HG02798 (cell line): Measurements from ENCODE around the gene AKAP5.

ENCODE experiments used
- ATAC-seq: cut with Tn5 transposase; IDR thresholded peaks from one replicate; pipeline ENCODE4 v1.9.1; 2021; ENCODE audit warnings: mild to moderate bottlenecking; ENCODE audit not compliant: unreplicated experiment, poor library complexity

Gene AKAP5

GRCh38 chr14:64459405-64460136 is 5.7 kb upstream of the AKAP5 start:
- ATAC-seq: no peak

DNA sequence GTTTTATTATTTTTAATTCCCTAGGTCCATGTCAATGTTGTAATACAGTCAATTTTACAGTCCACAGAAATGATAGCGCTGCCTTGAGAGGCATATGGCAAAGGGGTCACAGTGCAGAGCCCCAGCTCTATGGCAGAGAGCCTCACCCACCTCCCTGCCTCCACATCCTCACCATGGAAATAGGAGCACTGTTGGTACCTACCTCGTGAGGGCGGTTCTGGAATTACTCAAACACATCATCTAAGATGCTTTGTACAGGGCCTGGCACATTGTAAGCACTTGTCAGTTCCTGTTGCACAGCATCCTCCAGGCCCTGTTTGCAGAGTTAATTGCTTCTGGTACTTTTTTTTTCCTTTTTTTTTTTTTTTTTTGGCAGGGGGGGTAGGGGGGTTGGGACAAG is 4.1 kb upstream of the AKAP5 start:
- no peak for ATAC-seq

GRCh38 chr14:64463195-64463594 is 2.1 kb upstream of the AKAP5 start:
- peak; percentile 32 for ATAC-seq

- ATAC-seq: no peak
These were observed 1.4 kb upstream of the AKAP5 start for GRCh38 chr14:64463873-64464272.

- no peak for ATAC-seq
These were observed 648 bp upstream of the AKAP5 start for GRCh38 chr14:64464651-64465050.

GRCh38 chr14:64465831-64466554 is 694 bp downstream of the AKAP5 start:
- no peak for ATAC-seq

GRCh38 chr14:64467101-64467500 is 1.8 kb downstream of the AKAP5 start:
- ATAC-seq: no peak

- no peak for ATAC-seq
These were observed 2.3 kb downstream of the AKAP5 start for GRCh38 chr14:64467566-64467965.

DNA sequence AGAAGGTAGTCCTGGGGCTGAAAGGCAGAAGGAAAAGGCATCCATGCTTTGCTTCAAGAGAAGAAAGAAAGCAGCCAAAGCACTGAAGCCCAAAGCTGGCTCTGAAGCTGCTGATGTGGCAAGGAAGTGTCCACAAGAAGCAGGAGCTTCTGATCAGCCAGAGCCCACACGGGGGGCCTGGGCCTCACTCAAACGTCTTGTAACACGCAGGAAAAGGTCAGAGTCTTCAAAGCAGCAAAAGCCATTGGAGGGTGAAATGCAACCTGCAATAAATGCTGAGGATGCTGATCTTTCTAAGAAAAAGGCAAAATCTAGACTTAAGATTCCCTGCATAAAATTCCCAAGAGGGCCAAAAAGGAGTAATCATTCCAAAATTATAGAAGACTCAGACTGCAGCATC is 3.2 kb downstream of the AKAP5 start:
- ATAC-seq: no peak

DNA sequence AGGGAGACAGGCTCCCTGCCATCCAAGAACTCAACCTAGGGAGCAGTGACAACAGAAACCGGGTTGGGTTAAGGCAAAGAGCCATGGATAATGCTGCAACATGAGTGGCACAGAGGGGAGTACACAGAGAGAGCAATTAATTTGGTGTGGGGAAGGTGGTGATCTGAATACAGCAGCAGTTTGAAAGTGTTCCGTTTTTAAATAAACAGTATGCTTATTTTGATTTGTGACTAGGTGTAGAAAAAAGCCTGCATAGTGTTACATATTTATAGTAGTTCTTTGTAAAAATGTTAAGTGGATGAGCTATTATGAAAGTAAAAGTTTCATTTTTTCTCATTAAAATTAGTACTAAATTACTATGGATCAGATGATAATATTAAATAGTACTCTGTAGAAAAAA is 8.7 kb downstream of the AKAP5 start:
- ATAC-seq: no peak

- ATAC-seq: no peak
These were observed 9.4 kb downstream of the AKAP5 start for GRCh38 chr14:64474698-64475097.

DNA sequence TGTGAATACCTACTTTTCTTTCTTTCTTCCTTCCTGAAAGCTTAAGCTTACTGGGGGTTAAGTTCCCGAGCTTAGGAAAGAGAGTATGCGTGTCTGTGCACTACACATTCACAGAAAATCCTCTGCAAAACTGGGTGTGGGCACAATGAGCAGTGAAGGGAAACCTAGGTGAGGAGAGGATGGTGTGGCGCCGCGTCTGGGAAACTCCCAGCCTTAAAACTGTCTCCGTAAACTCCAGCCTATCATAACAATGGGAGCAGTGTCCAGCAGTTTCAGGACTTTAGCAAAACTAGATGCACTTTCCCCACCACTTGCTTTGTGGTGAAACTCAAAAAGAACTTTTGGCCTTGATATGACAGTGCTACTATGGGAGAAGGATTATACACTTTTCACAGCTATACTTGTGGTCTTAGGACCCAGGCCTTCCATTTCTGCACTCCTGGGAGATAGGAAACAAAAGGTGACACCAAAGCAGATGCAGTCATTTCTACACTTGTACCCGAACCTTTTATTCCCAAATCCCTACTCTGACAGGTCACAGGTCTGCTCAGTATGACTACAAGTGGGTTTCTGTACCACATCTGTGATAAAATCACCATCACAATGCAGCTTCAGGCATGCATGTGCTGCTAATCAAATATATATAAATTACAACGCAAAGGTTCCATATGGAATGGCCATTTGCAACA is 10.4 kb downstream of the AKAP5 start:
- ATAC-seq: no peak

DNA sequence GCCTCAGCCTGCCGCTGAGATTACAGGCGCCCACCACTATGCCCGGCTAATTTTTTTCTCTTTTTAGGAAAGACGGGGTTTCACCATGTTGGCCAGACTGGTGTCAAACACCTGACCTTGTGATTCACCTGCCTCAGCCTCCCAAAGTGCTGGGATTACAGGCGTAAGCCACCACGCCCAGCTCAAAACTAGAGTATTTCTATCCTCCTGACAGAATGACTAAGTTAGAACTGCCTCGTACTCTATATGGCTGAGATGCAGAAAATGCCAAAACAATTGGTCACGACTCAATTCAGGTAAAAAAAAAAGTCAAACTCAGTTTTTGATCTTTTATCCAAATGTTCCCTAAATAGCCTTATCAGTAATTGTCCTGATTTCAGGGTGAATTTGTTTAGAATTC is 11.1 kb downstream of the AKAP5 start:
- ATAC-seq: no peak

- ATAC-seq: no peak
These were observed 13.4 kb downstream of the AKAP5 start for GRCh38 chr14:64478634-64479250.

DNA sequence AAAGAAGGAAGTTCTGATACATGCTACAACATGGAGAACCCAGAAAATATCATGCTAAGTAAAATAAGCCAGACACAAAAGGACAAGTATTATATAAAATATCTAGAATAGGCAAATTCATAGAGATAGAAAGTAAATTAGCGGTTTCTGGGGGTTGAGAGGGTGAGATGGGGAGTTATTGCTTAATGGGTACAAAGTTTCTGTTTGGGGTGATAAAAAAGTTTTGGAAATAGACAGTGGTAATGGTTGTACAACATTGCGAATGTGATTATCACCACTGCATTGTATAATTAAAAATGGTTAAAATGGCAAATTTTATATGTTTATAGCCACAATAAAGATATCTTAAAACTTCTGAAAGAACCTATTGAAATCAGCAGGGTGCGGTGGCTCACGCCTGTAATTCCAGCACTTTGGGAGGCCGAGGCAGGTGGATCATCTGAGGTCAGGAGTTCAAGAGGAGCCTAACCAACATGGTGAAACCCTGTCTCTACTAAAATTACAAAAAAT is 23.3 kb downstream of the AKAP5 start:
- no peak for ATAC-seq

- no peak for ATAC-seq
These were observed 26.3 kb downstream of the AKAP5 start for GRCh38 chr14:64491637-64492036.

- ATAC-seq: no peak
These were observed 28.2 kb downstream of the AKAP5 start for GRCh38 chr14:64493455-64493854.

DNA sequence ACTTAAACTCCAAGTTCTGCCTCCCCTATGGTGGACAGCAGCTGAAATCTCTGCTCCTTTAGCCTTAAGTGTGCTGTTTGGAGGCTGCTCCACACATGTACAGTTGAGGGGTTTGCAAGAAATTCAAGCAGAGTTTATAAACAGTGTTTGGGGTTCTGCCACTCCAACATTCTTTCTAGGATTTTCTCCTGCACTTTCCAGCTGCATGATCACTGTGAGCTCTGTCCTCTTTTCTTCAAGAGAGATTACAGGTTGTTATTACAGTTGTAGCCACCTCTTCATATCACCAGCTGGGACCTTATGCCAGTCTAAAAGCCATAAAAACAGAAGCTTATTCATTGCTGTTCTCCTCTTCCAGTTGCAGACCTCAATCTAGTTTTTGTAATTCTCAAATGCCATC is 30.0 kb downstream of the AKAP5 start:
- no peak for ATAC-seq

DNA sequence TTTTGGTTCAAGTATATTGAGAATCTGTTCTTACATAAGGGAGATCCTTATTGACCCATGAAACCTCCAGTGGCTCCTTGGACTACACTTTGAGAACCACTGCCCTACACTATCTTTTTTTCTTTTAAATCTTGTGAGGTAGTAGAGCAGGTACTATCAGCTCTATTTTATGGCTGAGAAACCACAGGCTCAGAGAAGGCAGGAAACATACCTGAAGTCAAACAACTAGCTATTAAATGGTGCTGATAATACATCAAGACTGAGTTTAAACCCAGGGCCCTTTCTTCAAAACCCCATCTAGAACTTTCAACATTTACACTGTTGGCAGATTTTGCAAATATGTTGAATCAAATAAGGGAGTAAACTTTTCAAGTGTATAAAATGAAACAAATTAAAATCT is 31.5 kb downstream of the AKAP5 start:
- no peak for ATAC-seq

- no peak for ATAC-seq
These were observed 34.8 kb downstream of the AKAP5 start for GRCh38 chr14:64500088-64500487.
